HG03066 (cell line): ENCODE data around the gene TCF12.

Experiments
- ATAC-seq: cut with Tn5 transposase; IDR thresholded peaks from one replicate; pipeline ENCODE4 v1.9.1; 2021; ENCODE audit warnings: low read depth; ENCODE audit not compliant: unreplicated experiment

The TCF12 gene

GRCh38 chr15:57041416-57041815 lies 123.0 kb downstream of the TCF12 start:
- no peak for ATAC-seq

- ATAC-seq = no peak
Measured at GRCh38 chr15:57044072-57044702, 125.7 kb downstream of the TCF12 start.

GRCh38 chr15:57044970-57045369 lies 126.5 kb downstream of the TCF12 start:
- ATAC-seq = no peak

- peak; percentile 84 for ATAC-seq
Measured at GRCh38 chr15:57045741-57046382, 127.4 kb downstream of the TCF12 start.

- ATAC-seq = no peak
Measured at GRCh38 chr15:57048930-57049549, 130.6 kb downstream of the TCF12 start.

- no peak for ATAC-seq
Measured at GRCh38 chr15:57053470-57053869, 135.0 kb downstream of the TCF12 start.

GRCh38 chr15:57054204-57054750 lies 135.8 kb downstream of the TCF12 start:
- ATAC-seq = no peak

- ATAC-seq = no peak
Measured at GRCh38 chr15:57056357-57056756, 137.9 kb downstream of the TCF12 start.

GRCh38 chr15:57057134-57057930 lies 138.9 kb downstream of the TCF12 start:
- ATAC-seq = no peak

GRCh38 chr15:57059026-57059660 lies 140.7 kb downstream of the TCF12 start:
- no peak for ATAC-seq

GRCh38 chr15:57060799-57061198 lies 142.4 kb downstream of the TCF12 start:
- no peak for ATAC-seq

GRCh38 chr15:57061281-57061680 lies 142.8 kb downstream of the TCF12 start:
- ATAC-seq = no peak

- no peak for ATAC-seq
Measured at GRCh38 chr15:57061696-57062095, 143.3 kb downstream of the TCF12 start.

- no peak for ATAC-seq
Measured at GRCh38 chr15:57064033-57064432, 145.6 kb downstream of the TCF12 start.

- ATAC-seq = no peak
Measured at GRCh38 chr15:57069423-57069822, 151.0 kb downstream of the TCF12 start.

GRCh38 chr15:57070674-57071073 lies 152.2 kb downstream of the TCF12 start:
- ATAC-seq = no peak

- ATAC-seq = no peak
Measured at GRCh38 chr15:57079446-57079845, 161.0 kb downstream of the TCF12 start.

- no peak for ATAC-seq
Measured at GRCh38 chr15:57079931-57080620, 161.6 kb downstream of the TCF12 start.

GRCh38 chr15:57082054-57082728 lies 163.7 kb downstream of the TCF12 start:
- no peak for ATAC-seq
